HuH-7.5 (cell line): ENCODE measurements around the gene KPNA2.
"Not testable (repeated sequence)": the region's sequence is repeated elsewhere in the genome, so short reads cannot be mapped to it uniquely, and the experiment has no call there.

Source experiments
- DNase-seq: peaks from one replicate; pipeline ENCODE4 v3.0.0; 2011; ENCODE audit warnings: low spot score

The KPNA2 gene

DNA sequence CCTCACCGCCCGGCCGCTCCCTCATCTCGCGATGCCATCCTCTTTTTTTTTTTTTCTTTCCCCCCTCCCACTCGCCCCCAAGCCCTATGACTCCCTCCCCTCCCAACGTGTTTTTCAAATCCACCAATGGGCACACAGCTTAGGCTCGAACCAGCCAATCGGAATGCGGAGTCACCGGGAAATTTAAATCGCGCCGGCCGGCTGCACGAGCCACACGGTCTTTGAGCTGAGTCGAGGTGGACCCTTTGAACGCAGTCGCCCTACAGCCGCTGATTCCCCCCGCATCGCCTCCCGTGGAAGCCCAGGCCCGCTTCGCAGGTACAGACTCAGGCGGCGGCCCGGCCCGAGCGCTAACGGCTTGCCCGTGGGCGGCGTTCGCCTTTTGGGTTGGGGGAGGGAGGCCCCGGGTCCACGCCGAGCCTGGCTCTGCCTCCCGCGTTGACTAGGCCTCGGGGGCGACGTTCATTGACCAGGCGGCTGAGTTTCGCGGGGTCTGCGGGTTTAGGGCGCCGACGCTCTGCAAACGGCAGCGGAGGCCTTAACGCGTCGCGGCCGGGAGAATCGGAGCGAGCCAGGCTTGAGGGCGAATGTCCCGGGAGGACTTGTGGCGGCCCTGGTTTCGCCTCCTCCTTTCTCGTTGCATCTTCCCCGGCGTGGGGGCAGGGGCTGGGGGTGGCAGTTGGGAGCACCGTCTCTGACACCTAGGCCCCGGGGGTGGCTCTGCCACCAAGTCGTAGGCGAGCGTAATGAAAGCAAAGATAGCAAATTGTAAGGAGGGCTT, at the start of gene KPNA2:
Gene KPNA2 (plus strand): TSS at position 213 of the 781 bp plus-strand sequence. CDS start 1,398 bp downstream, outside the sequence.
- peak; percentile 93 for DNase-seq

DNA sequence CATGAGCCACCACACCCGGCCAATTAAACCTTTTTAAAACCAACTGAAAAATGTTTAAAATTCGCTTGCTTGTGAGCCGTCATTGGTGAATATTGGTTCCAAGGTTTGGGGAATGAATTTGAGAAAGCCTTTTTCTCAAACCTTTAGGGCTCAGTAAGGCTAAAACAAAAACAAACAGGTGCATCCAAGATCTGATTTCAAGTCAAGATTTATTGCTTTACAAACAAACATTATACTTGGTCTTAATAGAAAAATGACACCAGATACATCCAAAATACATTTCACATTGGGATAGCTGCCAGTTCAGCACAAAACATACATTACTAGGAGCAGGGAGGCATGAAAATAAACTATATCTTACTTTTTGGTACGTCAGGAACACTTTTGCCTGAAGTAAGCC, 44.6 kb upstream of the KPNA2 start:
- DNase-seq, result no peak

DNA sequence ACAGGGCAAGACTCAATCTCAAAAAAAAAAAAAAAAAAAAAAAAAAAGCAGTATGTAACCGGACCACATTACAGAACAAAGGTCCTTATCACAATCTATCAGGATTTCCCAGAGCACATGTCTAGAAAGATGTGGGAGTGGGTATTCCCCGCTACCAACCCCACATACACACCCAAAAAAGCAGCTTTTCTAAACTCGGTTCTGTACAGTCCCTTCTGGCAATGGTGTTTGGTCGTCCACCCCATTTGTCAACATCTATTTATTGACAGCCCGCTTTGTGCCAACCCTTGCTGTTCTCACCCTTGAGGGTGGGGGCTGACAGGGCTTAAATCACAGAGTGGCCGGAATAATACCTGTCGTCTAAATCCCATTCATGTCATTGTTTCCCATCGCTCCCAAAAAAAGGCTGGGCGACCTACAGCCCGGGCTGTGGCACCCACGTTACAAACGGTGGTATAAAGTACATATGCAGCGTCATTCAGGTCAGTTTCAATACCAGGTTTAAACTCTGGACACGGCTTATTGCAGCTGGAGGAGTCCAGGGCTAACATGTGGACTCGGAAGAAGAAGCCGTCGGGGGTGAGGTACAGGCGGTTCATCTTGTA, 42.9 kb upstream of the KPNA2 start:
- no peak for DNase-seq

DNA sequence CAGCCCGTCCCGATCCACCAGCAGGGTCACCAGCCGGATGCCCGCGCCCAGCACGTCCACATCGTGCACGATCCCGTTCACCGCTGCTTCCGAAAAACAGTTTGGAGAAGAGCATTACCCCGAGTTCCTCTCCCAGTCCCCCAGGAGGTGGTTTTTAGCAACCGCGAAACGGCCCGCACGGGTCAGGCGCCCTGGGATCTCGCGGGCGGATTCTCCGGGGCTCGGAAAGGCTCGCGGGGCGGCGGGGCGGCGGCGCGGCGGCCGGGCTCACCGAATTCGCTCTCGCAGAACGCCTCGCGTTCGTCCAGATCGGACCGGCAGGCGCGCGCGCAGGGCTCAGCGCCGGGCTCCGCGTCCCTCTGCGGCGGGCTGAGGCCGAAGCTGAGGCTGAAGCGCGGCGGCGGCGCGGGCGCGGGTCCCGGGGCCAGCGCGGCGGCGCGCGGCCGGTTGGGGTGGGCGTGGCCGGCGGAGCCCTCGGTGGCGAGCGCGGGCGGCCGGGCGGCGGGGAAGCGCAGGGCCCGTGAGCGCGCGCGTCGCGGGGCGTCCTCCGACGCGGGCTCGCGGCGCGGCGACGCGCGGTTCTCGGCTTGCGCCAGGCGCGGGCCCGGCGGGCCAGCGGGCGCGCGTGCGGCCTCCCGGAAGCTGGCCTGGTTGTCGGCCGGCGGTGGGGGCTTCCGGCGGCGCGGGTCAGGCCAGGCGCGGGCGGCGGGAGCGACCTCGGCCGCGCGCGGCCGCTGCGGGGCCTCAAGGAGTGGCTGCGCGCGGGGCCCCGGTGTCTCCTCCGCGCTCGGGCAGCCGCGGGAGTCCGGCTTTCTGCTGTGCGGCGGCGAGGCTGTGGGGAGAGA, 42.2 kb upstream of the KPNA2 start:
- peak; percentile 85 for DNase-seq

DNA sequence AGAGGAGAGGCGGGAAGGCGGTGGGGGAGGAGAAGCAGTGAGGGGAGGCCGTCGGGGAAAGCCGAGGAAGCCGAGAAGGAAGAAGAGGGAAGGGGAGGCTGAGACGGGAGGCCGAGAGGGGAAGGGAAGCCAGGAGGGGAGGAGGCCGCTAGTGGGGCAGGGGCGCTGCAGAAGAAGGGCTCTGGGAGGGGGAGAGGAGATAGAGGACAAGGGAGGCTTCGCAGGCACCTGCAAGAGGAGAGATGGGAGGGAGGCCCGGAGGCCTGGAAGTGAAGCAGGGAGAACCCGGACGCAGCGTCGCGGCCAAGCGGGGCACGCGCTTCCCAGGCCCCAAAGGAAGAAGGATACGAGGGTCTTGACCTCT, 41.6 kb upstream of the KPNA2 start:
- DNase-seq, result peak; percentile 54

DNA sequence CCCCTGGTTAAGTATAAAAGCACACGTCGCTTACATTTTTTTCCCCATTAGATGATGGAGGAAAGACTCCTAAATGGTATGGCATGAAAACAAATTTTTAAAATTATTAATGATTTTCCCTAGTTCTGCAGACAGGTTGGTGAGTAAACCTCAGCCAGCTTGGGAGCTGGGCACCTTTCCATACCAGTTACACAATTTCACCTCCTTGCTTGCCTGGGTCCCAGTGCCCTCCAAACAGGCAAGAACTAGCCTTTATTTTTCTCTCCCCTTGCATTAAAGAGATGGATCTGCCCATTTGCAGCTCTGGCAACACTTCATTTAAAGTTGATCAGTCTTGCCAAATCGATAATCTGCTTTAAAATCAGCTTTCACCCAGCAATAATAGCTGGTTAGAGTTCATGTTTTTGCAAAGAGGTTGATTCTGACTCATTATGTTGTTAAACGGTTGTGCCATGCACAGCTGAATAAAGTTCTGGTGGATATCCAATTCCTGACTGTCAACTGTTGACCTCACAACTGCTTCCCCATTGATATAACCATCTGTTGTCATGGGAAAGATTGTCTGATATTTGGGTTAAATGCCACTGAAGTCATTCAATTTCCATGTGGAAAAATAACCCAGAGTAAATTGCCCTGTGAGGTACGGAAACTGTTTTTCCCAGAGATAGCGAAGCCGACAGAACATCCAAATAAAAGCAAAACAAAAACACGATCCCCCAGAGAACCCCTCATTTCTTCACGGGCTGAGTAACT, 40.5 kb upstream of the KPNA2 start:
- DNase-seq, result peak; percentile 23

DNA sequence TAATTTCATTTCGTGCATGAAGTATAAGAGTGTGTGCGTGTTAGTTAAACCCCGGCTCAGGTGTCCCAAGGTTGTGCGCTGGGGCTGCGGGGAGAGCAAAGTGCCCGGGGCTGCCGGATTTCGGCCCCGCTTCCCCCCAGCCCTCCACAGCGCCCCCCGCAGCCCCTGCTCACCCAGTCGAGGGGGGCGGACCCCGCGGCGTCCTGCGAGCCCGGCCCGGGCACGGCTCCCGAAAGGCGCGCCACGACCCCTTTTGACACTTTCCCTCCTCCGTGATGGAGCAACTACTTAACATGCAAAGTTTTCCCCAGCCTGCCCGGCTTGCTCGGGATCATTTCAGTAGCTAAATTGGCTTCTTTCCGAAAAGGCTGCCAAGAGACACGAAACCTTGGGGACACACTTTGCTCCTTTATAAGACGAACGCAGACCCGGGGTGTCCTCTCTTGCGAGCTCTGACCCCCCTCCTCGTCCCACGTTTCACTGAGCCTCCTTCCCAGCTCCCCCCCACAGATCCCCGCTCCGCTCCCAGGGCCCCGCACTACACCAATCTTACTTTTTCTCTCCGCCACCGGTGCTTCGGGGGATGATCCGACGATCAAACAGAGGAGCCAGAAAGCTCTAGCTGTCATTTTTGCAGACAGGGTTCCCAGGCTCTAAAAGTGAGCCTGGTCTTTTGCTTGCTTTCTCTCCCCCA, 39.8 kb upstream of the KPNA2 start:
- DNase-seq, result peak; percentile 30

DNA sequence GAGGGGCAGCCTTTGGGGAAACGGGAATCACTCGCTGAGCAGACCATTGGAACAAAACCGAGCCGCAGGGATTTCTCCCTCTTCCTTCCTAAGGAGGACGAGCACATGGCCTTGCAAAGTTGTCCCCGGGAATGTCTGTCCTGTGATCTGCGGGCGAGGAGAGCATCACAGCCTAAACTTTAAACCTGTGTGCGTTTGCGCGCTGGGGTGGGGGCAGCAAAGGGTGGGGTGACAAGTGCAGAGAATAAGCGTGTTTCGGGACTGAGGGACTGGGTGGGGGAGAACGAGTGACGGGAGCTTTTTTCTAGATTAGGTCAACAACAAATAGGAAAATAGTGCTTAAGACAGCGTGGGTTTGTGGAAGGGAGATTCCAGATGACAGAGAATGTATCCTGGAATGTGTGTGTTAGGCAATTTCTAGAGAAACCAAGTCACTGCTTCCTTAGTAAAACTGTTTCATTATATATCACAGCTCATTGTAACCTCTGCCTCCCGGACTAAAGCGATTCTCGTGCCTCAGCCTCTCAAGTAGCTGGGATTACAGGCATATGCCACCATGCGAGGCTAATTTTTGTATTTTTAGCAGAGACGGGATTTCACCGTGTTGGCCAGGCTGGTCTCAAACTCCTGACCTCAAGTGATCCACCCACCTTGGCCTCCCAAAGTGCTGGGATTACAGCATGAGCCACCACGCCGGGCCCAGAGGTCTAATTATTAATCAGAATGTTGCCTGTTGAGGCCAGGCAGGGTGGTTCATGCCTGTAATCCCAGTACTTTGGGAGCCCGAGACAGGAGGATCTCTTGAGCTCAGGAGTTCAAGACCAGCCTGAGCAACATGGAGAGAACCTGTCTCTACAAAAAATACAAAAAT, 39.0 kb upstream of the KPNA2 start, which contains the start of gene C17orf58:
Gene C17orf58 (minus strand): TSS at position 169 of the 871 bp plus-strand sequence. CDS start 271 bp downstream, outside the sequence.
- DNase-seq, result peak; percentile 35

DNA sequence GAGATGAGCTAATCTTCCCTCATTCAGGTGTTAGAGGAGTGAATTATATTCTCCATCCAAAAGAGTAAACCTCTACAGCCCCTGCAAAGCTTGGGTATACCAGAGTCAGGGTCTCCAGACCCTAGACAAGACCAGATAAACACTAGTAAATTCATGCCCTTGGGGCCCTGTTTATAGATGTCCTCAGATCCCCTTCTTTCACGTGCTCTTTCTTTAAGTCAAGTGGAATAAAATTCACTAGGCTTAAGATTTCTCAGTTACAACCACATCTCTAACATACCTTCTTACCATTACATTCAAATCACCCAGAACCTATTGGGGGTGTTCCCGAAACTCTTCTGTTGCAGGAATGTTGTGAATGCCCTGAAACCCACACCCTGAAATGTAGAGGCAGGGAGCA, 37.1 kb upstream of the KPNA2 start:
- DNase-seq, result no peak

DNA sequence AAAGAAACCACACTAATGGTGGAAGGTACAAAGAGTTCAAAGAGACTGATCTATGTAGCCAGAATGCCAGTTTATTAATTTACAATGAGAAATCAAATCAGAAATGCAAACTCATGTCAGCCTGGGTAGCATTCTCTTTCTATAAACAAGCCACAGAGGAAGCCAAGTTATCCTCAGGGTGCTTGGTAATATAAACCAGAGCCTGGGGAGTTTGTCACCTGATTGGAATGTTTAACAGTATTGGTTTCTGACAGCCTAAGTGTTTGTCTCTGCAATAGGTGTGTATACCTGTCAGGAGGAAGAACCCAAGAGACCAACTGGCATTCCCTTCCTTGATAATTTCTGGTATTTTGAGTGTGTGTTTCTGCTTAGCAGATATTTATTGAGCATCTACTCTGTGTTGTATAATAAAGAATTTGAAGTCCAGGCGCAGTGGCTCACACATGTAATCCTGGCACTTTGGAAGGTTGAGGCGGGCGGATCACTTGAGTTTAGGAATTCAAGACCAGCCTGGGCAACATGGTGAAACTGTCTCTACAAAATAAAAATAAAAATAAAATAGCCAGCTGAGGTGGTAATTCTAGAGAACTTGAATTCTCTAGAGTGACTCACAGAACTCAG, 36.1 kb upstream of the KPNA2 start:
- no peak for DNase-seq

DNA sequence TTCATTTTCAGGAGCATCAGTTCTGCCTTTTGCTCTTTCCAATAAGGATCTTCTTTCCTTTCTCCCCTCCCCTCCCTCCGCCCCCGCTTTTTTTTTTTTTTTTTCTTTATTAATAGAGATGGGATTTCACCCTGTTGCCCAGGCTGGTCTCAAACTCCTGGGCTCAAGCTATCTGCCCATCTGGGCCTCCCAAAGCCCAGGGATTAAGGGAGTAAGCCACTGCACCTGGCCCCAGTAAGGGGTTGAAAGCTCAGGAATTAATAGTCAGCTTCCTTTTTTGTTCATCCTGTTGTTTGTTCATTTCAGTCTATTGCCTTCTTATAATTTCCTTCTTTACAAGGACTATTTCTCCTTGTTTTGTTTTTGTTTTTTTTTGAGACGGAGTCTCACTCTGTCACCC, 31.3 kb upstream of the KPNA2 start:
- no peak for DNase-seq

DNA sequence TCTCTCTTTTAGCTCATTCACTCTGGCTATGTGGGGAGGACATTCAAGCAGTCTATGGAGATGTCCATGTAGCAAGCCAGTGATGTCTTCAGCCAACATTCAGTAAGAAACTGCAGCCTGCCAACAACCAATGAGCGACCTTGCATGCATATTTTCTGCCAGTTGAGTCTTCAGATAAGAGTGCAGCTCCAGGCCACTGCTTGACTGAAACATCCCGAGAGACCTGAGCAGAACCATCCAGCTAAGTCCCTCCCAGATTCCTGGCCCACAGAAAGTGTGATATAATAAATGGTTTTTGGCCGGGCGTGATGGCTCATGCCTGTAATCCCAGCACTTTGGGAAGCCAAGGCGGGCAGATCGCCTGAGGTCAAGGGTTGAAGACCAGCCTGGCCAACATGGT, 28.7 kb upstream of the KPNA2 start:
- no peak for DNase-seq

DNA sequence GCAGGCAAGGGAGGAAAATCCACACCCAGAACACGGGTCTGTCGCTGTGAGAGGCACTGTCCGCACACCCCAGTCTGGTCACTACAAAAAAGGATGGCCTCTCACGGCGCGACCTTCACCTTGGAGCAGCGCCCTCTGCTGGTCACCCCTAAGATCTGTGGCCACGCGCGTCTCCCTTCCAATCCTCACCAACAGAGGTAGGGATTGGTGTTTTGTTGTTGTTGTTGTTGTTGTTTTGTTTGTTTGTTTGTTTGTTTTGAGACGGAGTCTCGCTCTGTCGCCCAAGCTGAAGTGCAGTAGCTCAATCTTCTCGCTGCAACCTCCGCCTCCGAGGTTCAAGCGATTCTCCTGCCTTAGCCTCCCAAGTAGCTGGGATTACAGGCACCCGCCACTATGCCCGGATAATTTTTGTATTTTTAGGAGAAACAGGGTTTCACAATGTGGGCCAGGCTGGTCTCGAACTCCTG, 24.3 kb upstream of the KPNA2 start:
- DNase-seq, result peak; percentile 40

DNA sequence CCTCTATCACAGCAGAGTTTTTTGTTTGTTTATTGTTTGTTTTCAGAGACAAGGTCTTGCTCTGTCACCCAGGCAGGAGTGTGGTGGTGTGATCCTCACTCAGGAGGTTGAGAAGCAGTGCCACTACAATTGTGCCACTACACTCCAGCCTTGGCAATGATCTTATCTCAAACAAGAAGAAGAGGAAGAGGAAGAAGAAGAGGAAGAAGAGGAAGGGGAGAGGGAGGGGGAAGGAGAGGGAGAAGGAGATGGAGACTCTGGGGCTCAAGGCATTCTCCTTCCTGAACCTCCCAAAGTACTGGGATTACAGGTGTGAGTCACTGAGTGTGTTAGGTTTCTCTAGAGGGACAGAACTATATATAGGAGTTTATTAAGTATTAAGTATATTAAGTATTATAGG, 22.1 kb upstream of the KPNA2 start:
- DNase-seq, result no peak

DNA sequence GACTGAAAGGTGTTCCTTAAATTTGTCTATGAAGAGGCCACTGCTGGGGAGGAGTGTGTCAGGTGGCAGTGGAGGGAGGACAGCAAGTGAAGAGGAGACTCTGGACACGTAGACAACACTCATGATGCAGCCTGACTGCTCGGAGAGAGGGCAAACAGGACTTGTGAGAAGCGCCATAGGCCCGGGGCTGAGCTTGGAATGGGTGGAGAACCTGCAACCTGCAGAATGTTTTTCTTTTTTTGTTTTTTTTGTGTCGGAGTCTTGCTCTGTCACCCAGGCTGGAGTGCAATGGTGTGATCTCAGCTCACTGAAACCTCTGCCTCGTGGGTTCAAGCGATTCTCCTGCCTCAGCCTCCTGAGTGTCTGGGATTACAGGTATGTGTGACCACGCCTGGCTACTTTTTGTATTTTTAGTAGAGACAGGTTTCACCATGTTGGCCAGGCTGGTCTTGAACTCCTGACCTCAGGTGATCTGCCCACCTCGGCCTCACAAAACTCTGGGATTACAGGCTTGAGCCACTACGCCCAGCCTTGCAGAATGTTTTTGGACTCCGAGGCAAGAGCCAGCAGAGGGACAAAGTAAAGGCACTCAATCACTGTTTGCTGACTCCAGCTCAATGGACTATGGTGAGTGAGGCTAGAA, 20.3 kb upstream of the KPNA2 start:
- DNase-seq, result no peak

DNA sequence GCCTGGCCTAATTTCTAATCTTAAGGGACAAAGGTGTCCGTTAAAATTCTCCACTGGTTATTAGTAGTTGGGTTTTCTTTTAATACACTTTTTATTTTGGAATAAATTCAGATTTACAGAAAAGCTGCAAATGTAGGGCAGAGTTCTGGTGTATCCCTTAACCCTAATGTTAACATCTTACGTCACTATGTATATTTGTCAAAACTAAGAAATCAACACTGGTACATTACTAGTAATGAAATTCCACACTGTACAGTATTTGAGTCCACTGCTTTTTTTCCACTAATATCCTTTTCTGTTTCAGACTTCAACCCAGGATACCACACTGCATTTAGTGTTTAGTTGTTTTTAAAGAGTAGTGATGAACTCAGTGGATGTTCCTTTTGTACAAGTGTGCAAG, 18.7 kb upstream of the KPNA2 start:
- DNase-seq, result no peak

DNA sequence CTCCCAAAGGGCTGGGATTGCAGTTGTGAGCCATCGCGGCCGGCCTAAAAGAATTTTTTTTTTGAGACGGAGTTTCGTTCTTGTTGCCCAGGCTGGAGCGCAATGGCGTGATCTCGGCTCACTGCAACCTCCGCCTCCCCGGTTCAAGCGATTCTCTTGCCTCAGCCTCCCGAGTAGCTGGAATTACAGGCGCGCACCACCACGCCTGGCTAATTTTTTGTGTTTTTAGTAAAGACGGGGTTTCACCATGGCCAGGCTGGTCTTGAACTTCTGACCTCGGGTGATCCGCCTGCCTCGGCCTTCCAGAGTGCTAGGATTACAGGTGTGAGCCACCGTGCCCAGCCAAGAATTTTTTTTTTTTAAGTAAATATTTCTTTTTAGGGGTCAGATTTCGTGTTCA, 17.0 kb upstream of the KPNA2 start:
- DNase-seq, result not testable (repeated sequence)

DNA sequence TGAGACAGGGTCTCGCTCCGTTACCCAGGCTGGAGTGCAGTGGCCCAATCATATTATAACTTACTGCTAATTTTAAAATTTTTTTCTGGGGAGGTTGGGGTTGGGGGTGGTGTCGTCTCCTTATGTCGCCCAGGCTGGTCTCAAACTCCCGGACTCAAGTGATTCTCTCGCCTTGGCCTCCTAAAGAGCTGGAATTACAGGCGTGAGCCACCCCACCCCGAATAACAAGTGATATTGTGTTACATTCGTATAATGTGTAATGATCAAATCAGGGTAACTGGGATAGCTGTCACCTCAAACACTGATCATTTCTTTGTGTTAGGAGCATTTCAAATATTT, 16.2 kb upstream of the KPNA2 start:
- no peak for DNase-seq

DNA sequence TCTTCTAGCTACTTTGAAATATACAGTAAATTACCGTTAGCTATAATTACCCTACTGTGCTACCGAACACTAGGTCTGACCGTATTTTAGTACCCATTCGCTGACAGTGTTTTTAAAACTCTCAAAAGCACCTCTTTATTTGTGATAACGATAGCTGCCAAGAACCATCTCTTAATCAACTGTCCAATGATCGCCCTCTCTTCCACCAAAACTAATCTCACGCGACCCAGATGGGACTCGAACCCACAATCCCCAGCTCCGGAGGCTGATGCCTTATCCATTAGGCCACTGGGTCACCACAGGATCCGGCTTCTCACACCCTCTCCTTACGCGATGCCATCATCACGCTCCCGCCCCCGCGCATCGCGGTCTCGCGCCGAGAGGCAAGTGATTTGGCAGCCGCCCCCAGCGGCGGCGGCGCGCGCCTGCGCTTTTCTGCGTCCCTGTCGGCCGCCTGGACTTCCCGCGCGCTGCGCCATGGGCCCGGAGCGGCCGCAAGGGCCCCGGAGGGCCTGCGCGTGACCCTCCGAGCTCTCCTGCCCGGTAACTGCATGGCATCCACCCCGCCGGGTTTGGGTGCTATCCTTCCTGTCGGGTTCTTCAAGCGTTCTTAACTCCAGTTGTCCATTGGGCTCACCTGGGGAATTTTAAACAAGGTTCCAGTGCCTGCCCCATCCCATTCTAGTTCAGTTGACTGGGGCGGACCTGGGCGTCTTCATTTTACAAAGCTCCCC, 15.7 kb upstream of the KPNA2 start:
- peak; percentile 87 for DNase-seq
